ENCODE measurements around the gene RAD1.

GRCh38 chr5:34930870-34931269, 15.6 kb upstream of the RAD1 start:
- TF ChIP-seq CTCF (IDR thresholded peaks at IDR 0.05) = no peak
- TF ChIP-seq POLR2A (IDR thresholded peaks at IDR 0.05) = no peak
